GM12878 (cell line): ENCODE results near the gene ZNF627. TPM values are rescaled to one million over a fixed set of nuclear protein-coding genes. Genes with fewer than 3 reads are reported as not detected.

Experiments used
- ATAC-seq: fragments of 200-7000 bp; cut with Tn5 transposase; 3 replicates; pipeline ENCODE4 v1.9.1; 2020; ENCODE audit warnings: mild to moderate bottlenecking, moderate library complexity
- BruUV-seq: library from RNA; stranded (reverse); fragments of 400-500 nt; replicated peaks from 2 replicates; lab custom pipeline; 2021; lab: Mats Ljungman, UMichigan
- CTCF ChIA-PET: fragments of 300-600 bp; sonication (Branson Sonifier 250); formaldehyde crosslinking; extraction: SDS; loops from one replicate; lab custom pipeline; 2021; ENCODE audit warnings: inconsistent platforms; lab: Yijun Ruan, JAX
- POLR2A ChIA-PET: fragments of 350-600 bp; formaldehyde crosslinking; extraction: SDS; loops from one replicate; lab custom pipeline; 2021; ENCODE audit warnings: inconsistent platforms; lab: Charles Lee
- RAD21 ChIA-PET: fragments of 300-600 bp; sonication (Branson Sonifier 250); formaldehyde crosslinking; loops from one replicate; lab custom pipeline; 2023; ENCODE audit warnings: antibody characterized with exemption; ENCODE audit not compliant: unreplicated experiment; lab: Charles Lee
- SMC1A ChIA-PET: fragments of 300-600 bp; sonication (Branson Sonifier 250); formaldehyde crosslinking; loops from one replicate; lab custom pipeline; 2023; ENCODE audit not compliant: unreplicated experiment, uncharacterized antibody; lab: Charles Lee
- DNase-seq: peaks from one replicate; pipeline ENCODE4 v3.0.0-alpha.2; 2011; ENCODE audit warnings: low read depth, low spot score
- FAIRE-seq: peaks from 3 replicates; lab custom pipeline; 2011; peaks lifted over from hg19 to GRCh38; lab: Jason Lieb, UNC
- H2AFZ ChIP-seq: 2 replicates; pipeline ENCODE4 v1.6.0; 2011; ENCODE audit warnings: low read depth, low read length, control low read depth; ENCODE audit not compliant: control insufficient read depth
- H3K27ac ChIP-seq: 2 replicates; pipeline ENCODE4 v1.5.1; 2011; ENCODE audit warnings: control low read depth; ENCODE audit not compliant: control insufficient read depth, insufficient read depth
- H3K27me3 ChIP-seq, 2 experiments: replicated peaks in 1 of 2; 2 replicates each; pipeline versions ENCODE4 v1.6.0 to v1.6.1; 2011; ENCODE audit warnings: low read length in 1 of 2; ENCODE audit not compliant: control insufficient read depth in 2 of 2, insufficient read depth in 2 of 2
- H3K36me3 ChIP-seq, 2 experiments: 2 replicates each; pipeline ENCODE4 v1.5.1; 2011; ENCODE audit warnings: low read length in 1 of 2; ENCODE audit not compliant: control insufficient read depth in 2 of 2, insufficient read depth in 2 of 2
- H3K4me1 ChIP-seq: 2 replicates; pipeline ENCODE4 v1.6.1; 2011; ENCODE audit warnings: mild to moderate bottlenecking, low read length, moderate library complexity, mixed read lengths; ENCODE audit not compliant: control insufficient read depth, insufficient read depth
- H3K4me2 ChIP-seq: 2 replicates; pipeline ENCODE4 v1.6.0; 2011; ENCODE audit warnings: control low read depth; ENCODE audit not compliant: control insufficient read depth, insufficient read depth
- H3K4me3 ChIP-seq: fragments of 200-600 bp; sonication (generic); 2 replicates; pipeline ENCODE4 v1.5.1; 2016
- H3K79me2 ChIP-seq: 2 replicates; pipeline ENCODE4 v1.6.0; 2011; ENCODE audit warnings: low read length; ENCODE audit not compliant: control insufficient read depth, insufficient read depth
- H3K9ac ChIP-seq: 2 replicates; pipeline ENCODE4 v1.8.0; 2011; ENCODE audit warnings: low read length, control low read depth, mixed read lengths; ENCODE audit not compliant: control insufficient read depth, insufficient read depth
- H3K9me3 ChIP-seq: replicated peaks from 3 replicates; pipeline ENCODE4 v1.5.1; 2011; ENCODE audit warnings: mild to moderate bottlenecking, low read length; ENCODE audit not compliant: control insufficient read depth, insufficient read depth
- H4K20me1 ChIP-seq: 2 replicates; pipeline ENCODE4 v1.6.0; 2011; ENCODE audit not compliant: control insufficient read depth, insufficient read depth
- FOXK2 ChIP-seq: fragments of 450-650 bp; IDR thresholded peaks from 2 replicates; pipeline ENCODE4 v1.6.1; 2017; ENCODE audit warnings: mild to moderate bottlenecking, moderate library complexity
- NFYB ChIP-seq: IDR thresholded peaks from 2 replicates; pipeline ENCODE4 v1.6.1; 2011; ENCODE audit warnings: low read depth, mild to moderate bottlenecking, low read length, improper control_type of control experiment, moderate library complexity; ENCODE audit not compliant: insufficient read depth
- NR2C2 ChIP-seq: IDR thresholded peaks from 2 replicates; pipeline ENCODE4 v1.6.1; 2011; ENCODE audit warnings: borderline replicate concordance, low read depth; ENCODE audit not compliant: control insufficient read depth, insufficient read length
- POLR2AphosphoS2 ChIP-seq: IDR thresholded peaks from 2 replicates; pipeline ENCODE4 v1.6.1; 2011; ENCODE audit warnings: low read depth, mild to moderate bottlenecking, low read length, improper control_type of control experiment, moderate library complexity
- RELA ChIP-seq: fragments of 450-650 bp; IDR thresholded peaks from 2 replicates; pipeline ENCODE4 v1.8.0; 2014; ENCODE audit warnings: borderline replicate concordance; ENCODE audit not compliant: partially characterized antibody
- TCF7 ChIP-seq: IDR thresholded peaks from 2 replicates; pipeline ENCODE4 v1.6.1; 2014; ENCODE audit warnings: antibody characterized with exemption, borderline replicate concordance
- WRNIP1 ChIP-seq: IDR thresholded peaks from 2 replicates; pipeline ENCODE4 v1.6.1; 2011; ENCODE audit warnings: low read depth, low read length, improper control_type of control experiment, borderline replicate concordance
- ZBED1 ChIP-seq: IDR thresholded peaks from 2 replicates; pipeline ENCODE4 v1.6.1; 2016; ENCODE audit warnings: borderline replicate concordance
- WGBS: methylation state at CpG from one replicate; pipeline ENCODE4 v1.1.6; 2016; ENCODE audit warnings: low lambda C conversion rate; ENCODE audit not compliant: insufficient replicate concordance, insufficient coverage; ENCODE audit errors: missing lambda C conversion rate; 5-methylcytosine and 5-hydroxymethylcytosine counted together
- in situ Hi-C: fragments of 300-500 bp; cut with MboI; formaldehyde crosslinking; loops from 9 replicates; pipeline ENCODE4 v1.14.3; 2018; ENCODE audit warnings: mixed read lengths
- intact Hi-C: fragments of 100-400 bp; cut with micrococcal nuclease; formaldehyde crosslinking; loops from one replicate; pipeline ENCODE4 v1.14.2; 2022; ENCODE audit not compliant: unreplicated experiment
- polyA plus RNA-seq, 11 experiments: library from polyadenylated mRNA; depleted of rRNA in 4 of 11; unstranded in 6 of 11; stranded (reverse) in 5 of 11; fragments of >200 nt; fragmentation: Nextera tagmentation in 4 of 11; fragmentation: Illumina TruSeq in 1 of 11; extraction: Ambion mirVana in 4 of 11; extraction: Trizol in 1 of 11; gene quantifications; 1 replicate in 1 of 11; 2 replicates in 10 of 11; pipeline versions ENCODE4 v1.2.1 to v1.2.3, GENCODE V29; 2011 to 2016; ENCODE audit warnings: inconsistent platforms in 2 of 11, missing spikeins in 2 of 11, low read depth in 1 of 11
- total RNA-seq, 4 experiments: library from RNA; depleted of rRNA in 3 of 4; stranded (reverse); fragments of >200 nt in 3 of 4; fragmentation: Illumina TruSeq in 1 of 4; extraction: Trizol in 1 of 4; gene quantifications; 2 replicates each; pipeline versions ENCODE4 v1.2.1 to v1.2.3, GENCODE V29; 2013 to 2021

ZNF627 gene
- total and polyA plus RNA-seq, 10 of the 15 experiments (the other 5 are each of a cell fraction or from before 2014, with no cell fraction given): 5.1 to 13.7 (median 10.2) TPM

GRCh38 chr19:11577451-11578257 is 19.6 kb upstream of the ZNF627 start, which contains the start of gene ACP5:
ACP5 (minus strand) TSS chr19:11577645; CDS start chr19:11577317, 328 bp downstream.
- CTCF ChIA-PET: interaction anchor here (0.8 to 6.0 kb wide), 5 partner anchors 10 to 42 kb away, joined by 3 to 47 read pairs (median 4); no protein-coding TSS in a partner anchor
- peak within 1 kb of the TSS; percentile 81 for H3K4me3 ChIP-seq
- H3K79me2 ChIP-seq: no peaks in the 10 kb centered on the region; the same call in 1 of the 2 replicates
- H3K4me1 ChIP-seq: peaks cover 39% of the 10 kb centered on the region
- peak within 1 kb of the TSS; percentile 72 for H3K4me2 ChIP-seq
- no peaks in the 10 kb centered on the region for H3K36me3 ChIP-seq
- no peaks in the 10 kb centered on the region for H3K9me3 ChIP-seq
- SMC1A ChIA-PET: interaction anchor here (0.8 to 12.2 kb wide), 3 partner anchors 8 to 17 kb away, joined by 3 to 215 read pairs (median 84); partner anchors contain the start of gene ELOF1
- peak within 1 kb of the TSS; percentile 25; the same call in 1 of the 2 replicates for H3K27ac ChIP-seq
- intact Hi-C loops: no loop called here
- no peak for FAIRE-seq
- RAD21 ChIA-PET: interaction anchor here (1.7 to 2.9 kb wide), 2 partner anchors 9 to 15 kb away, joined by 6 to 21 read pairs; no protein-coding TSS in a partner anchor
- in situ Hi-C loops: loop anchor here (25.0 kb wide), 1 partner anchor 1585 kb away; the partner anchor contains the start of genes IER2 and STX10
- H3K9ac ChIP-seq: peak within 1 kb of the TSS; percentile 11
- no peaks in the 10 kb centered on the region for H3K27me3 ChIP-seq
- no TSS peak for BruUV-seq
- no peak for DNase-seq
- H4K20me1 ChIP-seq: no peaks in the 10 kb centered on the region
- 62% methylated on average over 18 of the region's 18 CpGs for WGBS
- peak within 1 kb of the TSS; percentile 72 for H2AFZ ChIP-seq
- POLR2A ChIA-PET: interaction anchor here (0.6 to 9.0 kb wide), 5 partner anchors 9 to 1470 kb away, joined by 3 to 87 read pairs (median 4); partner anchors contain the start of gene ELOF1
- TF ChIP-seq POLR2AphosphoS2 (no peak), WRNIP1 (no peak), RELA (no peak), TCF7 (no peak), ZBED1 (no peak), NR2C2 (peak; percentile 23), FOXK2 (no peak), NFYB (no peak)
- ATAC-seq: no peak
